ENCODE measurements around the gene TMEM182. TPM values are rescaled to one million over a fixed set of nuclear protein-coding genes. Genes with fewer than 3 reads are reported as not detected.

TMEM182 gene
- total RNA-seq, 6 experiments from 2014 or later: 1.2 to 5.9 (median 2.3) TPM

- H3K36me3 ChIP-seq: peaks cover 0 to 65% (median 4%) of the 10 kb centered on the region in 4 donors
- TF ChIP-seq POLR2A (IDR thresholded peaks at IDR 0.05) (no peak), CTCF (IDR thresholded peaks at IDR 0.05) (no peak)
- intact Hi-C loops (cut with DNase I): no loop called here
- H3K27ac ChIP-seq: no peak overlapping the region
- DNase-seq (no peak), ATAC-seq (no peak)
- H3K4me1 ChIP-seq: no peaks in the 10 kb centered on the region
- no peak overlapping the region for H3K4me3 ChIP-seq
- no peaks in the 10 kb centered on the region for H3K9me3 ChIP-seq
- H3K27me3 ChIP-seq: no peaks in the 10 kb centered on the region
- WGBS (ENCODE audit: insufficient coverage, low coverage, low lambda C conversion rate, missing lambda C conversion rate): 90% methylated on average over 2 of the region's 10 CpGs
Measured at GRCh38 chr2:102724553-102724952, 37.3 kb upstream of the TMEM182 start.

GRCh38 chr2:102726128-102727087, 35.4 kb upstream of the TMEM182 start:
- H3K9me3 ChIP-seq: no peaks in the 10 kb centered on the region
- no peak overlapping the region for H3K27ac ChIP-seq
- intact Hi-C loops (cut with DNase I): no loop called here
- DNase-seq: no peak
- no peak overlapping the region for H3K4me3 ChIP-seq
- no peaks in the 10 kb centered on the region for H3K4me1 ChIP-seq
- no peaks in the 10 kb centered on the region for H3K27me3 ChIP-seq
- ATAC-seq: no peak
- TF ChIP-seq POLR2A (IDR thresholded peaks at IDR 0.05) (no peak), CTCF (IDR thresholded peaks at IDR 0.05) (no peak)
- H3K36me3 ChIP-seq: peaks cover 0 to 60% (median 5%) of the 10 kb centered on the region in 4 donors
- 45% methylated on average over 7 of the region's 15 CpGs for WGBS (ENCODE audit: insufficient coverage, low coverage, low lambda C conversion rate, missing lambda C conversion rate)

DNA sequence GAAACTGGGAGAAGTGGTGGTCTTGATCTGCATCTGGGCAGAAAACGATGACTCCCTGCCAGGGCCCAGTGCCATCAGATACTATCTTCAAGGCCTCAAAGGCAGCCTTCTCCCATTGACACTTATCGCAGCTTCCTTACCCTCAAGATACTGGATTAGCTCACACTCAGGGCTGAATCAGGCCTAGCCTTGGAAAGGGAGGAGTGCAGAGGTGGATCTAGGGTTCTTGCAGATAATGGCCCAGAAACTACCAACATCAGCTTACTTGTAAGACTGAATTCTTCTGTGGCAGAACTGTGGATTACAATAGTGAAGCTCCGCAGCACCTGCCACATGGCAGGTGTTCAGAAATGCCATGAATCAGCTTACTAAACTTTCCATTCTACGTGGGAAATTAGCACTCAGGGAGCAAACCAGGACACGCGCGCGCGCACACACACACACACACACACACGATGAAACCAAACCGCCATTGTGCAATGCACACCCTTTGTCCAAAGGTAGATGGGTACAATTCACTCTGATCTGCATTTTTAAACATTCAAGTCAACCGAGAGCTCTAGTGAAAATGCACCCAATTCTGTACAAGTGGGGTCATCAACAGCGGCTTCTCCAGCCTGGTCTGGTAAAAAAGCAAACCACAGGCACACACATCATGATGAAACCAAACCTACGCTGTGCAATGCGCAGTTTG, 26.3 kb upstream of the TMEM182 start:
- no peaks in the 10 kb centered on the region for H3K27me3 ChIP-seq
- H3K9me3 ChIP-seq: no peaks in the 10 kb centered on the region
- ATAC-seq: peak; percentile 74 to 83 (median 76)
- peaks cover 0 to 10% (median 0%) of the 10 kb centered on the region in 4 donors for H3K4me1 ChIP-seq
- peaks cover 0 to 14% (median 4%) of the 10 kb centered on the region in 4 donors for H3K36me3 ChIP-seq
- DNase-seq: peak; percentile 48 to 85 (median 75)
- peak overlapping the region; percentile 94 to 99 (median 98) for H3K4me3 ChIP-seq
- H3K27ac ChIP-seq: peak overlapping the region in 2 of 3 donors; percentile 77 to 89
- WGBS (ENCODE audit: insufficient coverage, low coverage, low lambda C conversion rate, missing lambda C conversion rate): 31% methylated on average over 13 of the region's 15 CpGs
- intact Hi-C loops (cut with DNase I): no loop called here
- TF ChIP-seq CTCF (IDR thresholded peaks at IDR 0.05): no peak
- TF ChIP-seq POLR2A (IDR thresholded peaks at IDR 0.05): peak; percentile 35

DNA sequence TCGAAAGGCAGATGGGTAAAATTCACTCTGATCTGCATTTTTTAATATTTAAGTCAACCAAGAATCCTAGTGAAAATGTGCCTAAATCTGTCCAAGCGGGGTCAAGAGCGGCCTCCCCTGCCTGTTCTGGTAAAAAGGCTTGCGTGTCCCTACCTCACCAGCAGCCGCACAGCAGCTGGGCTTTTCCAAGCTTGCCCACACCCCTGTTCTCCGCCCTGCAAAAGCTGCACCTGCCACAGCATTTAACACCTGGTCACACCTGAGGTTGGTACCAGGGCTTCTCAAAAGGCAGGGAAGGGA, 25.8 kb upstream of the TMEM182 start:
- peak; percentile 53 to 63 (median 54) for ATAC-seq
- H3K4me3 ChIP-seq: peak overlapping the region; percentile 94 to 99 (median 98)
- no peaks in the 10 kb centered on the region for H3K27me3 ChIP-seq
- peaks cover 0 to 9% (median 4%) of the 10 kb centered on the region in 4 donors for H3K36me3 ChIP-seq
- no peak for TF ChIP-seq POLR2A (IDR thresholded peaks at IDR 0.05)
- TF ChIP-seq CTCF (IDR thresholded peaks at IDR 0.05): no peak
- intact Hi-C loops (cut with DNase I): no loop called here
- peak overlapping the region; percentile 77 to 89 (median 83) for H3K27ac ChIP-seq
- WGBS (ENCODE audit: insufficient coverage, low coverage, low lambda C conversion rate, missing lambda C conversion rate): 18% methylated on average over 6 of the region's 6 CpGs
- DNase-seq: peak in 1 of 3 donors; percentile 34
- peaks cover 0 to 10% (median 0%) of the 10 kb centered on the region in 4 donors for H3K4me1 ChIP-seq
- no peaks in the 10 kb centered on the region for H3K9me3 ChIP-seq
